Superior temporal gyrus (tissue), 1 donor: Measurements from ENCODE around the gene ZNF438.

Experiments
- DNase-seq: peaks from one replicate; pipeline ENCODE4 v3.0.0-alpha.2; 2016; ENCODE audit errors: extremely low spot score

ZNF438 gene

DNA sequence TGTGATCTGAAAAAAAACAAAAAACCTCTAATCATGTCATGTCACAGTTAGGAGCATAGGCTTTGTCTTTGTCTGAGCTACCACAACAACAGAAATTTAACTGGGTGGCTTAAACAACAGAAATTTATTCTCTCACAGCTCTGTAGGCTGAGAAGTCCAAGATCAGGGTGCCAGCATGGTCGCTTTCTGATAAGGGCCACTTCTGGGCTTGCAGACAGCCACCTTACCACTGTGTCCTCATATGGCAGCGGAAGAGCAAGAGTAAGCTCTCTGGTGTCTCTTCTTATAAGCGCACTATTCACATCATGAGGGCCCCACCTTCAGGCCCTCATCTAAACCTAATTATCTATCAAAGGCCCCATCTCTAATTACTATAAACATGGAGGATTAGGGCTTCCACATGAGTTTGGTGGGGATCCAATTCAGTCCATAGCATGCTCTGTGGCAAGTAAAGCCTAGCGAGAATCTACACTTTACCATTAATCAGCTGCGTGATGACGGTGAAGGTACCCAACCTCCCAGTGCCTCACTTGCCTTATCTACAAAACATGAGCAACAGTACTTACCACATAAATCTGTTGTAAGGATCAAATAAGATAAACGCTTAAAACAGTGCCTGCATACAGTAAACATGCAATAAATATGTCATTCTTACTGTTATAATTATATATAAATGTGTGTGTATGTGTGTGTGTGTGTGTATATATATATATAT lies 17.3 kb downstream of the ZNF438 start:
- no peak for DNase-seq

DNA sequence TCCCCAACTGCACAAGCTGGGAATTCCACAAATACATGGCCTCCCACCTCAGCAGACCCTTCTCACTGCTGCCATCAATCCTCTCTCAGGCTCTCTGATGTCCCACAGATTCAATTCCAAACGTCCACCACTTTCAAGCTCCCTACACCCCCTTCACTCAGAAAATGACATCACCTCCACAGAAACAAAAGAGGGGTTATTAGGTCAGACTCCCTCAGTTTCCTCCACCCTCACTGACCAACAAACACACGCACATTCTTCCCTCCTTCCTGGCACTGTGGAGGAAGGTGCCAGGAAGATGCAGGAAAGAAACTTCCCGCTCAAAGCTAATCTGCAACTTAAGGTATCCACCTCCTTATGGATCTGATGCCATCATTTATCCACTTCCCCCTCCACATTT lies 18.3 kb downstream of the ZNF438 start:
- DNase-seq: no peak

DNA sequence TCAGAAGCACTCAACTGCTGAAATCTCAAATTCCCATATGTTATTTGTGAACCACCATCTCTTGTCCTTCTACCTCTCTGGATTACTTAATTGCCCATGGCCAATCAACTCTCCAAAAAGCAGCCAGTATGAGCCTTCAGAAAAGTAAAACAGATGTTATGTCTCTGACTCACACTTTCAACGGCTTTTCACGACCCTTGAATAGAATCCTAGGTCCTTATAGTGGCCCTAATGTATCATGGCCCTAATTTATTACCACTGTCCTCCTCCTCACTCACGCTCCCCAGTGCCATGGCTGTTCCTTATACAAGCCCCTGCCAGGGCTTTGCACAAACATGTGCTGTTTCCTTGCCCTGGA lies 20.0 kb downstream of the ZNF438 start:
- no peak for DNase-seq

GRCh38 chr10:31011017-31011664 lies 20.5 kb downstream of the ZNF438 start:
- no peak for DNase-seq

GRCh38 chr10:31010062-31010461 lies 21.6 kb downstream of the ZNF438 start:
- DNase-seq: no peak

DNA sequence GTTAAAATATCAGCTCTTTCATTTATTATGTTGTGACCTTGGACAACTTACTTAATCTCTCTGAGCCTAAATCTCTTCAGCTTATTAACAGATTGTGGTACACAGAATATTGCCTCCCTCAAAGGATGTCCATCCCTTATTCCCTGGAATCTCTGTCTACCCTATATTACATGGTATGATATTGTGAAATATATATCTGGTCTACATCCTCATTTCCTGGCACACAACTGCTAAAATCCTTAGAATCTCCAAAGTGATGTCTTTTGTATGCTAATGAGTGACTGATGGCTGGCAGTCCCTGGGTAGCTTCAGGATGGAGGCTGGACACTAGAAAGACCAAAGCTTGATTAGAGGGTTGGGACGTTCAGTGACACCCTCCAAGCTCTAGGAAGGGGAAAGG lies 25.8 kb downstream of the ZNF438 start:
- DNase-seq: no peak

DNA sequence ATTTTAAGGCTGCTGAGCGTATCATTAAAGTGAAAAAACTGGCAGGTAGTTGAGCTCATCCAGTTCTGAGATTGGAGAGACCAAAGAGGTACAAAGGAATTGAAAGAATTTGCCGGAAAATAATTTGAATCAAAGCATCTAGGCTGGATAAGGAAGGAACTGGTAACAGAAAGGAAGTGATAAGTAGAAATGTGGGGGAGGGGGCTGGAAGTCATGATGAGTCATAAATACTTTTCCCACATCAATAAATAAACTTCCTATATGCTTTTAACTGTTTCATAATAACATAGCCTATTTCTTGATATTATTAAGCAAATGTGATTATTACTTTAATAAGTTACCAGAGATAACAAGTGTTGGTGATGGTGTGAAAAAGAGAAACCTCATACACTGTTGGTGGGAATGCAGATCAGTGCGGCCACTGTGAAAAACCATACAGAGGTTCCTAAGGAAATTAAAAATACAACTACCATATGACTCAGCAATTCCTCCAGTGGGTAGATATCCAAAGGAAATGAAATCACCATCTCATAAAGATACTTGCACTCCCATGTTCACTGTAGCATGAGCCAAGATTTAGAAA lies 27.0 kb downstream of the ZNF438 start:
- DNase-seq: no peak

DNA sequence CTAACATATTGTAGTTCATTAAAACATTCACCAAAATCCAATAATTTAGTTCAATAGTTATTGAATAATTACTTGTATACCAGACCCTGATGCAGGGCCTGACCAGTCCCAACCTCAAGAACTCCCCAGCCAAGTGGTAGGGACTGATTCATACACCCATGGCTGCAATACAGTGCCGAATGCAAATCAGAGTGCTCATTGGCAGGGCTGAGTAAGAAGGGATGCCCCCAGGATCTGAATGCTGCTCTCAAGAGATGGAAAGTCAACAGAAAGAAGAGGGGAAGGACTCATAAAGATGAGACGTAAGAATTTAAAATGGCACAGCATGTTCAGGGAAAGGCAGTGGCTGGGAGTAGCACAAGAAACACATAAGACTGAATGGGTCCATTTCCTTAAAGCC lies 29.9 kb downstream of the ZNF438 start:
- DNase-seq: no peak

DNA sequence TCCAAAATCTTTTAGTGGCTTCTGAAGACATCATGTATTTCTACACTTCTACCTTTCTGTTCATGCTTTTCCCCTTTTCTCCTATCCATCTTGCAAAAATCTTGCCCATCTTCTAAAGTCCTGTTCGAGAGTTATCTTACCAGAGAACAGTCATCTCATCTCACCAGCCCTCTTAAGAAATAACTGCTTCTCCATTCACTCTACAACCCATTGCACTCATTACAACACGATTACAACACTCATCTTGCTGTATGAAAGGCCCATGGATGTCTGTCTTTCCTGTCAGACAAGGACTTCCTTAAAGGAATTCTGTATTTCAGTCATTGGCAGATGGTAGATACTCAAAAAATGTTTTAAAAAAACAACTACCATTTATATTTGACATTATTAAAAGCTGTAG lies 30.8 kb downstream of the ZNF438 start:
- no peak for DNase-seq

- no peak for DNase-seq
Observed at GRCh38 chr10:31000071-31000782, 31.4 kb downstream of the ZNF438 start.

DNA sequence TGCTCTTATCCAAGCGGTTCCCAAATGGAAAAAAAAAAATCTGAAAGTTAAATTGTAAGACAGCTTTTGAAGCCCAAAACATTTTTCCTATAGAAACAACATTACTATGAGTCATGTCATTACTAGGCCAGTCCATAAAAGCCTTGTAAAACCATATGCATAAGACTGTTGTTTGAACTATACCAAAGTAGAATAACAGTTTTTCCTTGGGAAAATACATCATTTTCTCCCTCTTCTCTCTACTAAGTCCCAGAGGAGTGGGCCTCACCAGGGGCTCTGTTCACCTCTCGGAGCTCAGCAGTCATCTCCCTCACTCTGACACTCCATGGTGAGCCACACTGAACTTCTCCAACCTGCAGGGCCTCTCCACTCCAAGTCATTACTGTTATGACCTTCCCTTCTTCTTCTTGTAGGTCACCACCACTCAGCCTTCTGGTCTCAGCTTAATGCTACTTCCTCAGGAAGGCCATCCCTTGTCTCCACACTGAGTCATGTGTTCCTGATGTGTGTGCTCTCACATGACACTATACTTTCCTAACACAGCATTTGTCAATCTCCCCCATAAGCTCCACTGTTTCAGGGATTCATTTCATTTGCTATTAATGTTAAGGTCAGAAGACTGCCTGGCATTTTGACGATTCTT lies 32.5 kb downstream of the ZNF438 start:
- no peak for DNase-seq

DNA sequence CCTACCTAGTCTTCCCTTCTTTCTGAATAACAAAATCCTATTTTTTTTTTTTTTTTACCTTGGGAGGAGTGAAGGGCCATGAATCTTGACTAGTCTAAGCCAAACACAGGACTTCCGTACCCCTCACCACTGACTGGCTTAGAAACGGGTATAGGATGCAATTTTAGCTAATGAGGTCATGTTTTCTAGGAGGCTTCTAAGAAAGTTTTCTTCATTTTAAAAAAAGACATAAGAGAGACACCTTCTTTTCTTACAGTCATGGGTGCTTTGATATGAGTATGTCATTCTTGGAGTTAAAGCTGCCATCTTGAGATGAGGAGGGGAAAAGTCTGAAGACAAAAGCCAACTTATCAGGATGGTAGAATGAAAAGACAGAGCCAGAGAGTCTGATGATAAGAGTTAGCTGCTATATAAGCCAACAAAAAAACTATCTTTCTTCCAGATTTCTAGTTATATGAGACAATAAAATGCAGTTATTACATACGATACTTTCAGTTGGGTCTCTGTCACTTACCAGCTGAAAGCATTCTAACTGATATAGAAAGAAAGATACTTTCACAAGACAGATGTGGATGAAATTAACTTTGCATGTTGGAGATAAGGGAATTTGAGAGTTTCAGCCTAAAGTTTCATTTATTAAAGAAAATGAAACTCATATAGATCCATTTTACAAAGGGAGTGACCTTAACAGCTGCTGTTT lies 34.0 kb downstream of the ZNF438 start:
- DNase-seq: no peak

DNA sequence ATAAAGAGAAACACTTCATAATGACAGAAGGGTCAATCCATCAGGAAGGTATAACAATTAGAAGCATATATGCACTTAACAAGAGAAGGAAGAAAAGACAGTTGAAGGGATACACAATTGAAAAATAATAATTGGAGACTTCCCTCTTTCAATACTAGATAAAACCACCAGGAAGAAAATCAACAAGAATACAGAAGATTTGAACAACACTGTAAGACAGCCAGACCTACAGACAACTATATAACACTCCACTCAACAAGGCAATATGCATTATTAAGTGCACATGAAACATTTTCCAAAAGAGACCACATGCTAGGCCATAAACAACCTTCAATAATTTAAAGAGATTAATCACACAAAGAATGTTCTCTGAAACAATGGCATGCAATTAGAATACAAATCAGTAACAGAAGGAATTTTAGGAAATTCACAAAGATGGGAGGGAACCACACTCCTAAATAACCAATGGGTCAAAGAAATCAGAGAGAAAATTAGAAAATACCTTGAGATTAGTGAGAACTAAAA lies 35.1 kb downstream of the ZNF438 start:
- no peak for DNase-seq

GRCh38 chr10:30995081-30995770 lies 36.4 kb downstream of the ZNF438 start:
- no peak for DNase-seq

GRCh38 chr10:30993155-30993554 lies 38.5 kb downstream of the ZNF438 start:
- DNase-seq: no peak

- no peak for DNase-seq
Observed at GRCh38 chr10:30992681-30993080, 39.0 kb downstream of the ZNF438 start.

- DNase-seq: no peak
Observed at GRCh38 chr10:30991647-30992011, 40.0 kb downstream of the ZNF438 start.

GRCh38 chr10:30990971-30991646 lies 40.6 kb downstream of the ZNF438 start:
- DNase-seq: no peak

GRCh38 chr10:30990351-30990750 lies 41.3 kb downstream of the ZNF438 start:
- DNase-seq: no peak

DNA sequence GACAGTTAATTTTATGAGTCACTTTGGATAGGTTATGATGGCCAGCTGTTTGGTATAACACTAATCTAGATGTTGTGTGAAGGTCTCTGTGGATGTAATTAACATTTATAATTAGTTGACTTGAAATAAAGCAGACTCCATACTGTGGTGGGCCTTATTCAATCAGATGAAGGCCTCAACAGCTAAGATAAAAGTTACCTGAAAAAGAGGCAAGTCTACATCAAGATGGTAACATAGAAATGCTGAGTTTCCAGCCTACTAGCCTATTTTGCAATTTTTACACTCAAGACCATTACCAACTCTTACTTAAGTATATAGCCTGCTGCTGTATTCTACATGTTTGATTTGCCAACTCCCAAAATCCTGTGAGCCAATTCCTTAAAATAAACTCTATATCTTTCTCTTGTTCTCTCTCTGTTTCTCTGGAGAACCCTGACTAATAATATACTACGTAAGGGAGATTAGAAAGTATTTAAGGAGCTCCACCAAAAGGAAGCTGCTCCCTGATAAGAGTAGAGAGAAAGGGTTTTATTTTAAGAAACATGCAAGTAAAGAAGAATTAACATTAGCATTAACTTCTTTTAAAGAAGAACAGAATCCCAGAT lies 42.7 kb downstream of the ZNF438 start:
- DNase-seq: no peak
